Stimulated activated CD8-positive, alpha-beta memory T cell treated with anti-CD3 and anti-CD28 coated beads, Interleukin-7, amount 100 ng/mL, for 48 hours (primary cell): ENCODE data around the gene INTS3.
"Not testable (repeated sequence)": the region's sequence is repeated elsewhere in the genome, so short reads cannot be mapped to it uniquely, and the experiment has no call there.

ENCODE experiments used
- DNase-seq, 2 donors: peaks; one replicate each; pipeline ENCODE4 v3.0.0-alpha.2; 2020; ENCODE audit warnings: low read depth in 1 of 2; ENCODE audit errors: extremely low read depth in 1 of 2

Gene INTS3

DNA sequence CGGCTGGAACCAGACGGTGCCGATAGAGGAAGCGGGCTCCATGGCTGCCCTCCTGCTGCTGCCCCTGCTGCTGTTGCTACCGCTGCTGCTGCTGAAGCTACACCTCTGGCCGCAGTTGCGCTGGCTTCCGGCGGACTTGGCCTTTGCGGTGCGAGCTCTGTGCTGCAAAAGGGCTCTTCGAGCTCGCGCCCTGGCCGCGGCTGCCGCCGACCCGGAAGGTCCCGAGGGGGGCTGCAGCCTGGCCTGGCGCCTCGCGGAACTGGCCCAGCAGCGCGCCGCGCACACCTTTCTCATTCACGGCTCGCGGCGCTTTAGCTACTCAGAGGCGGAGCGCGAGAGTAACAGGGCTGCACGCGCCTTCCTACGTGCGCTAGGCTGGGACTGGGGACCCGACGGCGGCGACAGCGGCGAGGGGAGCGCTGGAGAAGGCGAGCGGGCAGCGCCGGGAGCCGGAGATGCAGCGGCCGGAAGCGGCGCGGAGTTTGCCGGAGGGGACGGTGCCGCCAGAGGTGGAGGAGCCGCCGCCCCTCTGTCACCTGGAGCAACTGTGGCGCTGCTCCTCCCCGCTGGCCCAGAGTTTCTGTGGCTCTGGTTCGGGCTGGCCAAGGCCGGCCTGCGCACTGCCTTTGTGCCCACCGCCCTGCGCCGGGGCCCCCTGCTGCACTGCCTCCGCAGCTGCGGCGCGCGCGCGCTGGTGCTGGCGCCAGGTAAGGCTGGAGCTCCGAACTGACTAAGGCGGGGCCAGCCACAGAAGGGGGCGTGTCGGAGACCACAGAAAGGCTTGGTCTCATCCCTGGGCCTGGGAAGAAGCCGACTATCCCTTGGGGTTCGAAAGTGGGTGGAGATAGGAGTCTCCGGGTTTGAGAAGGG, 47.8 kb downstream of the INTS3 start:
- DNase-seq, result peak; percentile 46

- DNase-seq, result no peak
Observed at GRCh38 chr1:153776352-153776751, 48.5 kb downstream of the INTS3 start.

GRCh38 chr1:153776845-153777370, 49.1 kb downstream of the INTS3 start:
- DNase-seq, result no peak

GRCh38 chr1:153777648-153778047, 49.8 kb downstream of the INTS3 start:
- no peak for DNase-seq

DNA sequence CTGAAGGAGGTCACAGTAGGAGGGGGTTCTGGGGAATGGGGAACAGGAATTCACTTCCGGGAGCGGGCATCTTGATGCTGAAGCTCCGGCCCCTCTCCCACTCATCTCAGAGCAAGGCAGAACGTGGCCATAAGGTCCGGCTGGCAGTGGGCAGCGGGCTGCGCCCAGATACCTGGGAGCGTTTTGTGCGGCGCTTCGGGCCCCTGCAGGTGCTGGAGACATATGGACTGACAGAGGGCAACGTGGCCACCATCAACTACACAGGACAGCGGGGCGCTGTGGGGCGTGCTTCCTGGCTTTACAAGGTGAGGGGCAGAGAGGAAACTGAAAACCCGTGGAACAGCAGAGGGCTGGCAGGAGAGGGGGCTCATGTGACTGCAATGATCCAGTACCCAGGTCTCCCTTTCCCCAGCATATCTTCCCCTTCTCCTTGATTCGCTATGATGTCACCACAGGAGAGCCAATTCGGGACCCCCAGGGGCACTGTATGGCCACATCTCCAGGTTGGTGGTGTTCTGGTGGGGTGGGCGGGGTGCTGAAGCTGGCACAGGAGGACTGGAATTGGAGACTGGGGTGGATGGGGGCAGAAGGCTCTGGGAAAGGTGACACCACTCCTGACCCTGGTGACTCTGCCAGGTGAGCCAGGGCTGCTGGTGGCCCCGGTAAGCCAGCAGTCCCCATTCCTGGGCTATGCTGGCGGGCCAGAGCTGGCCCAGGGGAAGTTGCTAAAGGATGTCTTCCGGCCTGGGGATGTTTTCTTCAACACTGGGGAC, 50.4 kb downstream of the INTS3 start:
- no peak for DNase-seq

- DNase-seq, result no peak
Observed at GRCh38 chr1:153778824-153779519, 51.1 kb downstream of the INTS3 start.

- DNase-seq, result no peak
Observed at GRCh38 chr1:153779781-153780541, 52.1 kb downstream of the INTS3 start.

- DNase-seq, result no peak
Observed at GRCh38 chr1:153780551-153780950, 52.7 kb downstream of the INTS3 start.

- DNase-seq, result not testable (repeated sequence)
Observed at GRCh38 chr1:153782648-153783047, 54.8 kb downstream of the INTS3 start.

DNA sequence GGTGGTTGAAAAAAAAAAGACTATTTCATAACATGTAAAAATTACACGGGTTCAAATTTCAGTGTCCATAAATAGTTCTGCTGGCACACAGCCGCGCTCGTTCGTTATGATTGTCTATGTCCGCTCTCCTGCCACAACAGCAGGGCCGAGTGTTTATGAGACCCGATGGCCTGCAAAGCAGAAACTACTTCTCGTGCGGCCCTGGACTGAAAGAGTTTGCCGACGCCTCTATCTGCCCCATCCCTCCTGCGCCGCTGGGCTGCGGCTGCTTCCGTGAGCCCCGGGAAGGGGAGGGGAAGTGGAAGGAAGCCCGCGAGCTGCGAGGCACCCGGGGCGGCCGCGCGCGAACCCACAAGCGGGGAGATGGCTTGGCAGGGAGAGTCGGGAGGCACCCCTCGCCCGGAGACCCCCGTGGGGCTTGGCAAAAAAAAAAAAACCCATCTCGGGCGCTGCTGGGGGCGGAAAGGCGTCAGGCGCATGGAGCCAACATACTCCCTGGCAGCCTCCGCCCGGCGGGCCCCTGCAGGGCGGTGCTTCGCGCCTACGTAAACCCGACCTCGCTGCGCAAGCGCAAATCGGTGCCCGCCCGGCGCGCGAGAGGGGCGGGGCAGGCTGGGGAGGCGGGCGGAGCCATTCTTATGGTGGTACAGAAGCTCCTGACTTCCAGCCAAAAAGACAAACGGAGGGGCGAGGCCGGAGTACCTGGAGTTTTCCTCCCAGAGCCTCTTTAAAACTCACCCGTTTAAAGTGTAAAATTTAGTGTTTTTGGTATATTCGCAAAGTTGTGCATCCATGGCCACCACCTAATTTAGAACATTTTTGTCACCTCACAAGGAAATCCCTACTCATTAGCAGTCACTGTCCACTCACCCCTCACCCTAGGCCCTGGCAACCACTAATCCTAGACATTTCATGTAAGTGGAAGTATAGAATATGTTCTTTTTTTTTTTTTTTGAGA, 55.7 kb downstream of the INTS3 start:
- DNase-seq, result peak; percentile 84 to 87

DNA sequence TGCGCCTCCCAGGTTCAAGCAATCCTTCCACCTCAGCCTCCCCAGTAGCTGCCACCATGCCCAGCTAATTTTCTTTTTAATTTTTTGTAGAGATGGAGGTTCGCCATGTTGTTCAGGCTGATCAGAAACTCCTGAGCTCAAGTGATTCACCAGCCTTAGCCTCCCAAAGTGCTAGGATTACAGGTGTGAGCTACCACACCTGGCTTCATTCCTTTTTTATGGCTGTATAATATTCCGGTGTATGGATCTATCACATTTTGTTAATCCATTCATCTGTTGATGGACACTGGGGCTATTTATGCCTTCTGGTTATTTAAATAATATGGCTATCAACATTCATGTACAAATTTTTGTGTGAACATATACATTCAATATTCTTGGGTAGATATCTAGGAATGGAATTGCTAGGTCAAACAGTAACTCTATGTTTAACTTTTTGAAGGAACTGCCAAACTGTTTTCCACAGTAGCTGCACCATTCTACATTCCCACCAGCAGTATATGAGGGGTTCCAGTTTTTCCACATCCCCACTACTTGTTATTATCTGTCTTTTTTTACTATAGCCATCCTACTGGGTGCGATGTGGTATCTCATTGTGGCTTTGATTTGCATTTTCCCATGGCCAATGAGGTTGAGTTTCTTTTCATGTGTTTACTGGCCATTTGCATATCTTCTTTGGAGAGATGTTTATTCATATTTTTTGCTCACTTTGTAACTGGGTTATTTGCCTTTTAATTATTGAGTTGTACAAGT, 58.4 kb downstream of the INTS3 start:
- no peak for DNase-seq

GRCh38 chr1:153789478-153790034, 61.7 kb downstream of the INTS3 start:
- DNase-seq, result no peak

DNA sequence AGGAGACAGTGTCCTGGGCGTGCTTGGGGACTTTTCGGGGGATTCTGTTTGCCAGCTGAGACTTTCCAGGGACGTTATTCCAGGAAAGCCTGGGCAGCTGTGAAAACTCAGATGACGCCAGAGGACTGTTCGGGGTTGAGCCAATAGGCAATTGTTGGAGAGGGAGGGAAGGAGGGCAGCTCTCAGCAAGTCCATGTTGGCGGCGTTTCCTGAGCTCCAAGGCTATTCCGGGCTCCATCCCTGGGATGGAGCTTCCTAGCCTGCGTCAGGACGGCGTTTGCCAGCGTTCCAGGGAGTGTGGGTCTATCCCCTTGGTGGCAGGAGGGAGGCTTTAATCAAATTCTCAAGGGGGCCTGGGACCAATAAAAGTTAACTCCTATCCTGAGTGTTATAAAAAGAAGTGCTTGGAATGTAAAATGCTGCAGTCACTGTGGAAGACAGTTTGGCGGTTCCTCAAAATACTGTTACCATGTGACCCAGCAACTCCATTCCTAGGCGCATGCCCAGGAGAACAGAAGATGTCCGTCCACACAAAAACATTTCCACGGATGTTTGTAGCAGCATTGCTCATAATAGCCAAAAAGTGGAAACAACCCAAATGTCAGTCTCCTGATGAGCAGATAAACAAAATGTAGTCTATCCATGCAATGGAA, 62.6 kb downstream of the INTS3 start:
- no peak for DNase-seq

GRCh38 chr1:153790966-153791647, 63.3 kb downstream of the INTS3 start:
- no peak for DNase-seq

DNA sequence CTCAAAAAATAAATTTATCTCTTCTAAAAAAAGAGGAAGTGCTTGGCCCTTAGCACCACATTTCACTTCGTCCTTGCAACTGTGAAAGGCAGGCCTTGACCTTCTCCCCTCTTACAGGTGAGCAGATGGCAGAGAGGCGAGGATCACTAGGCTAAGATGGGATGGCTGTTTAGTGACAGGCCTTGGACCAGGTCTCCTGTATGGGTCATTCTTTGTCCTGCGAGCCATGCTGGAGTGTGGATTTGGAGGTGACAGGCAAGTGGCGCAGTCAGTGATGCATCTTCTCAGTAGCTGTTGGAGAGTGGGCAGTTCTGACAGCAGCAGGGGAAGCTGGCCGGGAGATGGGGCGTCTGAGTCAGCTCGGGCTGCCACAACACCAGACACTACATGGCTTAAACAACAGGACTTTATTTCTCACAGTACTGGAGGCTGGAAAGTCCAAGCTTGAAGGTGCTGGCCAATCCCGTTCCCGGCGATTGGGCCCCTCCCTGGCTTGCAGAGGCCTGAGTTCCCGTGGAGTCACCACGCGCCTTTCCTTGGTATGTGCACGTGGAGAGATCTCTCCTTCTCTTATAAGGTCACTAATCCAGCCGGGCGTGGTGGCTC, 63.9 kb downstream of the INTS3 start:
- DNase-seq, result peak in 1 of 2 donors; percentile 42

DNA sequence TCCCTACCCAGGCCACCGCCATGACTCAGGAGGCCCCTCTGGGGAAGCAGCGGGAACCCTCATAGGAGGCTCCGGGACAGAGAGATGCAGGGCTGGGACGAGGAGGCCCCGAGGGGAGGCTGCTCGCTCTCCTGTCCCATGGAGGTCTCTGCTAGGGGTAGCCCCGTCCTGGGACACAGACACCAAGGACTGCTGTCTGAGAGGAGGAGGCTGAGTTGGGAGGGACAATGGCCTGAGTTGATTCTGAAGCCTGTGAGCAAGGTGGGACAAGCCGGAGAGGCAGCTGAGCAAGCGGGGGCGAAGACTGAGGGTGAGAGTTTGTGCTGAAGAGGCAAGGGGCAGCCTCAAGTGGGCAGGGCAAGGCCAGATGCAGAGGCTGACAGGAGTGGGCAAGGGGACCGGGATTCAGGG, 64.8 kb downstream of the INTS3 start:
- DNase-seq, result no peak
